GM19193 (cell line): ENCODE results near the gene PLXNA2.

Source experiments
- POLR2A ChIP-seq: IDR thresholded peaks from 4 replicates; pipeline ENCODE4 v1.6.1; 2011; ENCODE audit not compliant: insufficient read depth, insufficient read length; ENCODE audit errors: extremely low read depth

The PLXNA2 gene

GRCh38 chr1:208235982-208236761, 8.0 kb downstream of the PLXNA2 start:
- TF ChIP-seq POLR2A, result no peak

GRCh38 chr1:208235356-208235981, 8.7 kb downstream of the PLXNA2 start:
- TF ChIP-seq POLR2A, result no peak

GRCh38 chr1:208234721-208235120, 9.5 kb downstream of the PLXNA2 start:
- no peak for TF ChIP-seq POLR2A

- TF ChIP-seq POLR2A, result no peak
Measured at GRCh38 chr1:208233978-208234377, 10.2 kb downstream of the PLXNA2 start.

GRCh38 chr1:208233546-208233945, 10.6 kb downstream of the PLXNA2 start:
- no peak for TF ChIP-seq POLR2A

GRCh38 chr1:208232662-208233038, 11.5 kb downstream of the PLXNA2 start:
- TF ChIP-seq POLR2A, result no peak

GRCh38 chr1:208231881-208232661, 12.1 kb downstream of the PLXNA2 start:
- TF ChIP-seq POLR2A, result no peak

- no peak for TF ChIP-seq POLR2A
Measured at GRCh38 chr1:208230668-208231529, 13.3 kb downstream of the PLXNA2 start.

GRCh38 chr1:208228550-208228949, 15.6 kb downstream of the PLXNA2 start:
- no peak for TF ChIP-seq POLR2A

- TF ChIP-seq POLR2A, result no peak
Measured at GRCh38 chr1:208228026-208228425, 16.2 kb downstream of the PLXNA2 start.

GRCh38 chr1:208227366-208227765, 16.8 kb downstream of the PLXNA2 start:
- TF ChIP-seq POLR2A, result no peak

GRCh38 chr1:208225954-208226937, 17.9 kb downstream of the PLXNA2 start:
- TF ChIP-seq POLR2A, result no peak

- TF ChIP-seq POLR2A, result no peak
Measured at GRCh38 chr1:208224192-208224713, 19.9 kb downstream of the PLXNA2 start.
